A673 (cell line): ENCODE data around the gene FAM168A. TPM values are rescaled to one million over a fixed set of nuclear protein-coding genes. Genes with fewer than 3 reads are reported as not detected.

Source experiments
- BruUV-seq: library from RNA; stranded (reverse); fragments of 400-500 nt; replicated peaks from 2 replicates; lab custom pipeline; 2021; lab: Mats Ljungman, UMichigan
- CTCF ChIA-PET: fragments of 300-600 bp; sonication (Branson Sonifier 250); formaldehyde crosslinking; loops from one replicate; lab custom pipeline; 2022; ENCODE audit warnings: antibody characterized with exemption; lab: Charles Lee
- POLR2A ChIA-PET: fragments of 300-600 bp; sonication (Branson Sonifier 250); formaldehyde crosslinking; loops from one replicate; lab custom pipeline; 2022; ENCODE audit warnings: antibody characterized with exemption; ENCODE audit not compliant: low non-redundant PET; lab: Charles Lee
- DNase-seq: peaks from one replicate; pipeline ENCODE4 v3.0.0-alpha.2; 2015; ENCODE audit warnings: low spot score
- H3K27ac ChIP-seq: fragments of 200-600 bp; sonication (generic); 2 replicates; pipeline ENCODE4 v1.5.1; 2016; ENCODE audit warnings: mixed run types, low read depth, mild to moderate bottlenecking, mixed read lengths, antibody characterized with exemption, low read length; ENCODE audit not compliant: poor library complexity, severe bottlenecking
- H3K27me3 ChIP-seq: fragments of 200-600 bp; sonication (generic); replicated peaks from 2 replicates; pipeline ENCODE4 v1.6.1; 2017; ENCODE audit warnings: mixed run types, low read depth, mild to moderate bottlenecking, mixed read lengths, antibody characterized with exemption, low read length; ENCODE audit not compliant: insufficient read depth, poor library complexity
- H3K36me3 ChIP-seq: fragments of 200-600 bp; sonication (generic); 2 replicates; pipeline ENCODE4 v1.6.1; 2016; ENCODE audit warnings: mixed run types, mild to moderate bottlenecking, mixed read lengths, antibody characterized with exemption, low read length; ENCODE audit not compliant: insufficient read depth, poor library complexity, severe bottlenecking
- H3K4me1 ChIP-seq: fragments of 200-600 bp; sonication (generic); 2 replicates; pipeline ENCODE4 v1.6.1; 2017; ENCODE audit warnings: mixed run types, mild to moderate bottlenecking, mixed read lengths, antibody characterized with exemption, low read length; ENCODE audit not compliant: insufficient read depth, poor library complexity, severe bottlenecking
- H3K4me3 ChIP-seq: fragments of 200-600 bp; sonication (generic); 2 replicates; pipeline ENCODE4 v1.5.1; 2016; ENCODE audit warnings: low read depth, mixed run types, mild to moderate bottlenecking, mixed read lengths, low read length; ENCODE audit not compliant: poor library complexity, severe bottlenecking
- H3K9me3 ChIP-seq: fragments of 200-600 bp; sonication (generic); 2 replicates; pipeline ENCODE4 v1.6.1; 2016; ENCODE audit warnings: mixed run types, low read depth, mild to moderate bottlenecking, mixed read lengths, antibody characterized with exemption, low read length; ENCODE audit not compliant: poor library complexity, severe bottlenecking
- EZH2 ChIP-seq: fragments of 200-600 bp; sonication (generic); IDR thresholded peaks from 2 replicates; pipeline ENCODE4 v1.6.1; 2017; ENCODE audit warnings: borderline replicate concordance, low read depth, mild to moderate bottlenecking, mixed read lengths, antibody characterized with exemption, low read length; ENCODE audit not compliant: poor library complexity, severe bottlenecking
- intact Hi-C: fragments of 100-400 bp; cut with micrococcal nuclease; formaldehyde crosslinking; loops from one replicate; pipeline ENCODE4 v1.10.0; 2022; ENCODE audit not compliant: unreplicated experiment
- total RNA-seq: library from RNA; stranded (reverse); gene quantifications from 2 replicates; pipeline ENCODE4 v1.2.3, GENCODE V29; 2021
- TF ChIP-seq, protein P1 (sequence below): fragments of 300-800, 200-600 bp; sonication (generic); conservative IDR thresholded peaks from 2 replicates; pipeline ENCODE4 v1.5.1; 2017; ENCODE audit warnings: low read depth, mild to moderate bottlenecking, antibody characterized with exemption, low read length, moderate library complexity, mixed read lengths

FAM168A gene
- total RNA-seq, 1 experiment from 2014 or later = 46.1 TPM

DNA sequence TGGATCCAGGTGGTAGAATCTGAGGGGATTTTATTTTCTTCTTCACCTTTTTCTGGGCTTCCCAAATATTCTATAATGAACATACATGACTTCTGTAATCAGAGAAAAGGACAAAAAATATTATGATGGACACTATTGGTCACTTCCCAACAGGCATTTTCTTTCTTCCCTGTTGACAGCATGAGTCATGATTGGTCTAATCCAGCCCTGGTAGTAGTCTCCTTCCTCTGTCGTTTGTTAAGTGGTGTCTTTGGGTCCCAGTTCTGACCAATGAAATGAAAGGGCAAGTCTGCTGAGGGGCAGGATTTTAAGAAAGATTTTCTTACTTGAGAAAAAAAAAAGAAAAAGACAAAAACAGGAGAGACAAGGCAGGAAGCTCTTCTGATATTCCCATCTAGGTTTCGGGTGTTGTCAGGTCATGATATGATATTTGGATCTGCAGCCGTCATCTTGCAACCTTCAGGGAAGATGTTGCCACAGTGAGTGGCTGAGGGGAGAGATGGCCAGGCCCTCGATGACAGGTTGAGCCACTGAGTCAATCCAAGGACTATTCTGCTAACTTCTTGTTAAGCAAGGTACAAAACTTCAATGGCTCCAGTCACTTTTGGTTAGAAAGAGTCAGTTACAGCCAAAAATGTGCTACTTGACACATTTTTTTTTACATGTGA, 25.1 kb upstream of the FAM168A start:
- TF ChIP-seq, protein P1, sequence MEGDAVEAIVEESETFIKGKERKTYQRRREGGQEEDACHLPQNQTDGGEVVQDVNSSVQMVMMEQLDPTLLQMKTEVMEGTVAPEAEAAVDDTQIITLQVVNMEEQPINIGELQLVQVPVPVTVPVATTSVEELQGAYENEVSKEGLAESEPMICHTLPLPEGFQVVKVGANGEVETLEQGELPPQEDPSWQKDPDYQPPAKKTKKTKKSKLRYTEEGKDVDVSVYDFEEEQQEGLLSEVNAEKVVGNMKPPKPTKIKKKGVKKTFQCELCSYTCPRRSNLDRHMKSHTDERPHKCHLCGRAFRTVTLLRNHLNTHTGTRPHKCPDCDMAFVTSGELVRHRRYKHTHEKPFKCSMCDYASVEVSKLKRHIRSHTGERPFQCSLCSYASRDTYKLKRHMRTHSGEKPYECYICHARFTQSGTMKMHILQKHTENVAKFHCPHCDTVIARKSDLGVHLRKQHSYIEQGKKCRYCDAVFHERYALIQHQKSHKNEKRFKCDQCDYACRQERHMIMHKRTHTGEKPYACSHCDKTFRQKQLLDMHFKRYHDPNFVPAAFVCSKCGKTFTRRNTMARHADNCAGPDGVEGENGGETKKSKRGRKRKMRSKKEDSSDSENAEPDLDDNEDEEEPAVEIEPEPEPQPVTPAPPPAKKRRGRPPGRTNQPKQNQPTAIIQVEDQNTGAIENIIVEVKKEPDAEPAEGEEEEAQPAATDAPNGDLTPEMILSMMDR = no peak
- TF ChIP-seq EZH2 = no peak
- ChIA-PET POLR2A (no interaction called here), CTCF (no interaction called here)
- Histone ChIP-seq H3K27ac (no peak overlapping the region), H3K4me3 (no peak overlapping the region), H3K4me1 (no peaks in the 10 kb centered on the region), H3K36me3 (no peaks in the 10 kb centered on the region), H3K9me3 (no peaks in the 10 kb centered on the region), H3K27me3 (no peaks in the 10 kb centered on the region)
- DNase-seq = no peak
- BruUV-seq = no TSS peak
- intact Hi-C loops = loop anchor here (10.0 kb wide), 1 partner anchor 148 kb away; no protein-coding TSS in a partner anchor

DNA sequence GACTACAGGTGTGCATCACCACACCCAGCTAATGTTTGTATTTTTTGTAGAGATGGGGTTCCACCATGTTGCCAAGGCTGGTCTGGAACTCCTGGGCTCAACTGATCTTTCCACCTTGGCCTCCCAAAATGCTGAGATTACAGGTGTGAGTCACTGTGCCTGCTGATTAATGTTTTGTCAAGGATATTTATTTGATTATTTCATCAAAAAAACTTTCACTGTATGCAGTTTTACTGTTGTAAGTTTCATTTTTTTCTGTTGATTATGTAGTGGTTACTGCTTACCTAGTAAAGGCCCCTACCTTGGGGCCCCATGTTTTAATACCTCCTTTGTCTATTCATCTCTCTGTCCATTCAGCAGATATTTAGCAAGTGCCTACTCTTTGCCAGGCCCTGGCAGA, 16.7 kb upstream of the FAM168A start:
- H3K4me3 ChIP-seq = no peak overlapping the region
- TF ChIP-seq, protein P1 = no peak
- TF ChIP-seq EZH2 = no peak
- no peak for DNase-seq
- H3K36me3 ChIP-seq = no peaks in the 10 kb centered on the region
- BruUV-seq = no TSS peak
- POLR2A ChIA-PET = no interaction called here
- H3K9me3 ChIP-seq = no peaks in the 10 kb centered on the region
- no peaks in the 10 kb centered on the region for H3K27me3 ChIP-seq
- H3K27ac ChIP-seq = no peak overlapping the region
- CTCF ChIA-PET = no interaction called here
- H3K4me1 ChIP-seq = no peaks in the 10 kb centered on the region
- intact Hi-C loops = no loop called here

DNA sequence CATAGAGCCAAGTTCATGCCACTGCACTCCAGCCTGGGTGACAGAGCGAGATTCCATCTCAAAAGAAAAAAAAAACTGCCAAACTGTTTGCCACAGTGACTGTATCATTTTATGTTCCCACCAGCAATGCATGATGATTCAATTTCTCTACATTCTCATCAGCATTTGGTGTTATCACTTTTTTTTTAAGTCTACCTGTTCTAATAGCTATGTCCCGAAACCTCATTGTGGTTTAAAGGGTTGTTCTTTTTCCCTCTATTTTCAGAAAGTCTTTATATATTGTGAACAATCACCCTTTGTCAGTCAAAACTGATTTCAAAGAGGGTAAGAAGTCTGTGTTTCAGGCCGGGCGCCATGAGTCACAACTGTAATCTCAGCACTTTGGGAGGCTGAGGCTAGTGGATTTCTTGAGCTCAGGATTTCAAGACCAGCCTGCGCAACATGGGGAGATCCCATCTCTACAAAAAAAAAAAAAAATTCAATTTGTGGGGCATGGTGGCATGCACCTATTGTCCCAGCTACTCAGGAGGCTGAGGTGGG, 14.8 kb upstream of the FAM168A start:
- Histone ChIP-seq H3K27ac (no peak overlapping the region), H3K27me3 (no peaks in the 10 kb centered on the region), H3K9me3 (no peaks in the 10 kb centered on the region), H3K4me1 (no peaks in the 10 kb centered on the region), H3K36me3 (no peaks in the 10 kb centered on the region), H3K4me3 (no peak overlapping the region)
- POLR2A ChIA-PET = no interaction called here
- CTCF ChIA-PET = no interaction called here
- intact Hi-C loops = no loop called here
- BruUV-seq = no TSS peak
- no peak for TF ChIP-seq EZH2
- TF ChIP-seq, protein P1 = no peak
- no peak for DNase-seq
